ENCODE data around the gene IZUMO2.
A peak's percentile ranks its signal among the peaks of the same experiment; 100 is the strongest.
"Not testable (repeated sequence)": the region's sequence is repeated elsewhere in the genome, so short reads cannot be mapped to it uniquely, and the experiment has no call there.

IZUMO2 gene

DNA sequence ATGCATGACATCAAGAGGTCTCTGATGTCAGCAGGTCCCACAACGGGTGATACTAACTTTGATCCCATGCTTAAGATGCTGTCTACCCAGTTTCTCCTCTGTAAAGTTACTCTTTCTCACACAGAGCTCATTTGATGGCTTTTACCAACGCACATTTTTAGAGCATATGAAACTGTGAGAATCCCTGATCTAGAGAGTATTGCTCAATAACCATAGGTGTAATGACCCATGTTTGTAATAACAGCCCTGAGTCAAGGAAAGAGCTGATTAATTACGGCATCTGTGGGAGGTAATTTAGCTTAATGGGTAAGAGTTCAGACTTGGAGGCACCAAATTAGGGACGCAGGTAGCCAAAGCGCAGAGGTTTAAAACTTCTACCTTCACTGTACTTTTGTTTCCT, 18.0 kb upstream of the IZUMO2 start:
- DNase-seq: no peak

DNA sequence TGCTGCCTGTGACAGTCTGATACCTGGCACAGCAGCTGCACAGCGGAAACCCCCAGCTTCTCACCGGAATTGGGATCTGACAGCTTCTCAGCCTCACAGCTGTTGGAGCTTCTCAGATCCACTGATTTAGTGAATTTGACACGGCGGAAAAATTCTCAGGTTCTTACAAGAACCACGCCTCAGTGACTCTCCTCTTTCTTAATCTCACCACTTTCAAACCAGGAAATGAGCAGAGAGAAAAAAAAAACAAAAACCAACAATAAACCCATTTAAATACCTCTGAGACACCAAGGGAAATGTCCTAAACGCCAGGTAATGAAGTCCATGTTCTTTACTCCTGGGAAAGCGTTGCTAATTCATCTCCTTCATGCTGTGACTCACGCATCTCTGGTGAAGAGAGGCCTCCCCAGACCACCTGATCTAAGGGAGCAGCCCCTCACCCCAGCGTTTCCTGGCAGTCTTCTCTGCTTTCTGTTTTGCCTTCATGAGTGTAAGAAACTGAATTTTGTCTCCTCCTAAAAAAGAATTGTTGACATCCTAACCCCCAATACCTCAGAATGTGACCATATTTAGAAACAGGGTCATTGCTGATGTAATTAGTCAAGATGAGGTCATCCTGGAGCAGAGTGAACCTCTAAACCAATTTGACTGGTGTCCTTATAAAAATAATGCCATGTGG, 15.9 kb upstream of the IZUMO2 start:
- no peak for DNase-seq

DNA sequence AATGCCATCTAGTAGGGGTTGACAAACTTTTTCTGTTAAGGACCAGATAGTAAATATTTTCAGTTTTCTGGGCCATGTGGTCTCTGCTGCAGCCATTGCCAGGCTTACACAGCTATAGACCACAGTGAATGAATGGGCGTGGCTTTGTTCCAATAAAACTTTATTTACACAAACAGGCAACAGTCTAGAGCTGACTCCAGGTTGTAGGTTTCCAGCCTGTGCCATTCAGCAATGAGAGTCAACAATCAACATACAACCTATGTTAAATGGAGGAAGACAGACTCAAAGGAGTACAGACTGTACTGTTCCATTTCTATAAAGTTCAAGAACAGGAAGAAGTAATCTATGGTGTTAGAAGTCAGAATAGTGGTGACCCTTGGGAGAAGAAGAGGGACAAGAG, 15.2 kb upstream of the IZUMO2 start:
- DNase-seq: no peak

DNA sequence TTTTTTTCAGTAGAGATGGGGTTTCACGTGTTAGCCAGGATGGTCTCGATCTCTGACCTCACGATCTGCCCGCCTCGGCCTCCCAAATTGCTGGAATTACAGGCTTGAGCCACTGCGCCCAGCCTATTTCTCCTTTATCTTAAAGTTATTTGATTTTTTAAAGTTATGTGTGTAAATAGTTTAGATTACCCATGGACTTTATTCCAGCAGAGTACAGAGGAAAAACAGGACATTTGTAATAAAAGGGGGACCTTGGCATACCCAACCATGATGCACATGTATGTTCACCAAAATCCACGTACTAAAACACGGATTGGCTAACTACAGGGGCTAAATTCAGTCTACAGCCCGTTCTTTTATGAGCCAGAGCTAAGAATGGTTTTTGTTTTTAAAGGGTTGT, 13.7 kb upstream of the IZUMO2 start:
- DNase-seq: no peak

DNA sequence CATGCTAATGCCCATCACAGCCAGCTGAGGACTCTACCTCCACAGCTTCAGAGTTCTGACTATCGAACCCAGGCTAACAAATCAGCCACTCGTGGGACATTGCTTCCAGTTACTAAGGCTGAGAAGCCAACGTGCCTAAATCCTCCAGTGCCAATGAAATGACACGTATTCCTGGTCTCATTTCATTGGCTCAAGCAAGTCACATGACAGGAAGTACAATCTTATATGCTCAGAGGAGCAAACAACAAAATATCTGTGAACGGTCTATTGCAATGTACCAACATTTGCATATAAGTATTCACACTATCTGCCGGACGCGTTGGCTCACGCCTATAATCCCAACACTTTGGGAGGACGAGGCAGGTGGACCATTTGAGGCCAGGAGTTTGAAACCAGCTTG, 12.8 kb upstream of the IZUMO2 start:
- no peak for DNase-seq

DNA sequence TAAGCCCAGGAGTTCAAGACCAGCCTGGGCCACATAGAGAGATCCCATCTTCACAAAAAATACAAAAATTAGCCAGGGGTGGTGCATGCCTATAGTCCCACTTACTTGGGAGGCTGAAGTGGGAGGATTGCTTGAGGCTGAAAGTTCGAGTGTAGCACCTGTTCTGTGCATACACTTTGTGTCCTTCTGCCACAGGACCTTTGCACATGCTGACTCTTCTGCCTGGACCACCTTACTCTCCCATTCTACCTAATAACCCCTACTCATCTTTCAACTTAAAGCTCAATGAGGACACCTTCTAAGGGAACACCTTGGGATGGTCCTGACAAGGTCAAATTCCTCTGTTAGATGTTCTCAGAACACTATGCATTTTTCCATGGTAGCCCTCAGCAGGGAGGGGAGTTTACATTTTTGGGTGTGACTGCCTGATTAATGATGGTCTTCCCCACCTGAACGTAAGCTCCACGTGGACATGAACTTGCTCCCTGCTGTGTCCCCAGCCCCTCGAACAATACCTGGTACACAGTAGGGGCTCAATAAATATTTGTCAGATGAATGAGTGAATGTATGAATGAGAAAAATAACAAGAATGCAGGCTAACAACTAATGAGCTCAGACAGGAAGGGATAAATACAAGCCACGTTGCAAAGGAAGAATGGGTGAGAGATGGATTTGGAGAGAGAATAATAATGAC, 11.2 kb upstream of the IZUMO2 start:
- DNase-seq: no peak

DNA sequence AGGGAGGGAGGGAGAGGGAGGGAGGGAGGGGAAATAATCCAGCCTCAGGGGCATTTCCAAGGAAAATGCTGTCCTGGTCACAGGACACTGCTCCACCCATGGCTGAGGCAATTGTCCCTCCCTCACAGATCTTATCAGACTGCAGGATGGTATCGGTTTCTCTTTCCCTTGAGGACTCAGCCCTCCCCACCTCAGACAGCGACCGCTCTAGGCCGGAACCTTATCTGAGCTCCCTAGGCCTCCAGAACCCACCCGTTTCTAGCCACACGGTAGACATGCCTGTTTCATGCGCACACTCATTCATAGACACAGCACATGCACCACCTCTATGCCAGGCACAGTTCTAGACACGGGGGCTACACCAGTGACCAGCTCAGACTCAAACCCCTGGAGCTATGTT, 10.0 kb upstream of the IZUMO2 start:
- DNase-seq: no peak

DNA sequence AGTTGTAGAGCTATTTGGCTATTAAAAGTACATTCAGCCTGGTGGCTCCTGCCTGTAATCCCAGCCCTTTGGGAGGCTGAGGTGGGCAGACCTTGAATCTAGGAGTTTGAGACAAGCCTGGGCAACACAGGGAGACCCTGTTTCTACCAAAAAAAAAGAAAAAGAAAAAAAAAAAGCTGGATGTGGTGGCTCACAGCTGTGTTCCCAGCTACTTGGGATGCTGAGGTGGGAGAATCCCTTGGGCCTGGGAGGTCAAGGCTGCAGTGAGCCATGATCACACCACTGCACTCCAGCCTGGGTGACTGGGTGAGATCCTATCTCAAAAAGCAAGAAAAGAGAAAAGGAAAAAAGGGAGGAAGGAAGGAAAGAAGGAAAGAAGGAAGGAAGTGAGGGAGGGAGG, 9.6 kb upstream of the IZUMO2 start:
- DNase-seq: no peak

DNA sequence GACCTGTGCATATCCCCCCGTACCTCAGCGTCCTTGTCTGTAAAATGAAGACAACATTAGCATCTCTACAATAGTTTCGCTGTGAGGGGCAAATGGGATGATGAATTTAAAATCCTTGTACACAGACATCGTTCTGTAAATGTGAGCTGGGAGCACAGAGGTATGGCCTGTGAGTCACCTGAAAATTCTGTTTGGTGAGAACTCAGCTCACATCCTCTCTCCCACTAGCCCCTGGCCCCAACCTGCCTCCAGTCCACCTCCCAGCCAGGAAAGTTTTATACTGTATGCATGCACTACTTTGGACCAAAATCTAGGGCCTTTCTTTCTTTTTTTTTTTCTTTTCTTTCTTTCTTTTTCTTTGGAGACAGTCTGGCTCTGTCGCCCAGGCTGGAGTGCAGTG, 8.7 kb upstream of the IZUMO2 start:
- no peak for DNase-seq

DNA sequence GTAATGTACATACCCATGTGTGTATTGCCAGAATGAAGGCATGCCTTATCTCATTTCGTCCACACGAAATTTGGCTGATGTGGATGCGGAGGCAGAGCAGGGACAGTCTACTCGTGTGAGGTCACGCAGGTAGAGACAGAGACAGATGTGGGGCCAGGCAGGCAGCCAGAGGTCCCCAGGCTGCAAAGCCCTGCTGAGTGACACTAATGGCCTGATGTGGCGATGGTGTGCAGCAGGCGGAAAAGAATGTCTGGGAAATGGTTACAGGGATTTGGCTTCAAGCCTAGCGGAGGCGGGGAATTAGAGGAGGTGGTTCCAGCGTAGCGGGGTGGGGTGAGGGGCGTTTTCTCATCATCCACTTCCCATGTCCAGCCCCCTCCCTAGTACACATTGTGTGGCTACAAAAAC, 4.2 kb upstream of the IZUMO2 start:
- no peak for DNase-seq

DNA sequence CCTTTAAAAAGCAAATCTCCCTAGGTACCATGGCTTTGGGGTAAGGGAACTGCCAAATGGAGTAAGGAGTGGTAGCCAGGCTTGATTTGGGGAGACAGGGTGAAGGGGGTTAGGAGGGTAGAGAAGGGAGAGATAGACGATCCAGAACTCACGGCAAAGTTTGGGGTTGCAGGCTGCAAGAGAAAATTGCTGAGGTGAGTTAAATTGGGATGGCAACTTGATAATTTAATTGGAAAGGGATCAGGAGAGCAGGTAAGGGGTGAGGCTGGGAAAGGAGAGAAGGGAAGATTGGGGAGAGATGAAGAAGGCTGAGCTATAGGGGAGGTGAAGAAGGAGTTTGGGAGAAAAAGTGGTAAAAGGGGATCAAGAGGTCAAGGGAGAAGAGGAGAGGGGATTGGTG, 4.0 kb downstream of the IZUMO2 start:
- no peak for DNase-seq

DNA sequence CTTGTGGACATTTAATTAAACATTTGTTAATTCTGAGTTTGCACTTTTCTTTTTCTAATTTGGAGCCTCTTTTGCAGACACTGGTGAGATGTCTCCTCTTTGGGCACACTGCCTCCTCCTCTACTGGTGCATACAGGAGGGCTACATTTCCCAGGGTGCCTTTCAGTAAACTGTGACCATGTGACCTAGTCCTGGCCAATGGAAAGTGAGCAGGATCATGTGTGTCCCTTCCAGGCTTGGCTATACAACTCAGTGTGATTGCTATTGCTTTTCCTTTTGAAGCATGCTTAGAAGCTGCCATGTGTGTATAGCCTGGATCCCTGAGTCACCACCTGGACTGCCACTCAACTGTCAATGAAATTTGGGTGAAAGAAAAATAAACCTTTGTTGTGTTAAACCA, 4.5 kb downstream of the IZUMO2 start:
- DNase-seq: no peak

DNA sequence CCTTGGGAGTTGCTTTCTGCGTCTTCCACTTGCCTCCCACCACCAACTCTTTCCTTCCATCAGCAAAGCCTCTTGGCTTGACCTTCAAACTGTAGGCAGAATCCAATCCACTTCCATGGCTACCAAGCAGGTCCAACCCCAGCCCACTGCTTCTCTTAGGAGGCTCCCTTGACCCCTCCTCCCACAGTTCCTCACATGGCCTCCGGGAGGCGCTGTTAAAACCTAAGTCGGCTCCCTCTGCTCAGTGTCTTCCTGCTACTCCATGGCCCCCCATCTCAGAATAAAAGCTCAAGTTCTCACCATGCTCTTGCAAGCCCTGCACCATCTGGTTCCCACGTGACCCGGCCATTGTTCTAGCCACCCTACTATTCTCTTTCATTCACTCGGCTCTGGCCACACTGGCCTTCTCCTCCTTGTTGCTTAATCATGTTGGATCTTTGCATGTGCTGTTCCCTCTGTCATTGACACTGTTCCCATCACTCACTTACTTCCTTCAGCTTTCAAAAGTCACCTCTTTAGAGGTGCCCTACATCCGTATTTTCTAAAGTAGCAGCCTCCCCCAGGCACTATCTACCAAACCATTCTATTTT, 7.5 kb downstream of the IZUMO2 start:
- no peak for DNase-seq

DNA sequence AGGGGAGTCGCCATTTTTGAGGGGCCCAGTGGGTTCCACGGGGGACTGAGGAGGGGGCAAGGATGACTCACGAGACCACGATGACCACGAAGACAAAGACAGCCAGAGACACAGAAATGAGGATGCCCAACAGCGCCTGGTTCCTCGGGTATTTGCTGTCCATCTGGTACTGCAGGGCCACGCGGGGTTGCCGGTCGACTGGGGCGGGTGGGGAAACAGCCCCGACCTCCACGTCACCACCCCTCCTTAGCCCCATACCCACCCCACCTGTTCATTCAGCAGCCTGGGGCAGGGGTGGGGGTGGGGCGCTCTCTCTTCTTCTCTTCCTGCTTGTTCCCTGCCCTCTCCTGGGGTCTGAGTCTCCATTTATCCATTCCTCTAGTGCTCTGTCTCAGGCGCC, 8.6 kb downstream of the IZUMO2 start:
- DNase-seq: no peak

DNA sequence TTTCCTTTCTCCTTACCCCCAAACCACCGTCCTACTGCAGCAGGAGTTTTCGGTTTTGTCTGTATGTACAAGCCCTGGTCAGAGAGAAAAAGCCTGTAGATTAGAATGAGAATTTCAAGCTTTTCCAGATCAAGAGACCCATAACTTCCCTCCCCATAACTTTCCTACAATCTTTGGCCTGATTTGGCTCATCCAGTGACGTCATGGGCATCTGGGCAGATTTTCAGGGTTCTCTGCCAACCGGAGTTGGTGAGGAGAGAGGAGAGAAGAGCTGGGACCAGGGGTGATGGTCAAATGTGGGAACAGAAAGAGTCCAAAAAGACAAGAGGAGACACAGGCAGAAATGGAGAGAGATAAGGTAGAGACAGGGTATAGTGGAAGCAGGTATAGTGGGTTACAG, 10.5 kb downstream of the IZUMO2 start:
- DNase-seq: no peak

DNA sequence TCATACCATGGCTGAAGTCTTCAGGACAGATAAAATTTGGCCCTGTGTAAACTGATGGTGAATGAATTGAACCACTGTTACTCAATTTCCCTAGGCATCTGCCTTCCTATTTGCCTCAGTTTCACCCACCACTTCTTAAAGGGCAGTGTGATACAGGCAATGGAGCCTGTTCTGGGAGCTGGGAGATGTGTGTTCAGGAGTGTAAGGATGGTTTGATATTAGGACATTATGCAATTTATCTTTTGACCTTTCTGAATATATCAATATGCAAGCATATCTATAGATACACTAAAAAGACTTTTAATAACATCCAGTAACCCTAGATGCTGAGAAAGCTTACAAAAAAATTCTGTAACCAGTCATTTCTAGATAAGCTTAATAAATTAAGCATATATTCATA, 14.6 kb downstream of the IZUMO2 start:
- DNase-seq: no peak

DNA sequence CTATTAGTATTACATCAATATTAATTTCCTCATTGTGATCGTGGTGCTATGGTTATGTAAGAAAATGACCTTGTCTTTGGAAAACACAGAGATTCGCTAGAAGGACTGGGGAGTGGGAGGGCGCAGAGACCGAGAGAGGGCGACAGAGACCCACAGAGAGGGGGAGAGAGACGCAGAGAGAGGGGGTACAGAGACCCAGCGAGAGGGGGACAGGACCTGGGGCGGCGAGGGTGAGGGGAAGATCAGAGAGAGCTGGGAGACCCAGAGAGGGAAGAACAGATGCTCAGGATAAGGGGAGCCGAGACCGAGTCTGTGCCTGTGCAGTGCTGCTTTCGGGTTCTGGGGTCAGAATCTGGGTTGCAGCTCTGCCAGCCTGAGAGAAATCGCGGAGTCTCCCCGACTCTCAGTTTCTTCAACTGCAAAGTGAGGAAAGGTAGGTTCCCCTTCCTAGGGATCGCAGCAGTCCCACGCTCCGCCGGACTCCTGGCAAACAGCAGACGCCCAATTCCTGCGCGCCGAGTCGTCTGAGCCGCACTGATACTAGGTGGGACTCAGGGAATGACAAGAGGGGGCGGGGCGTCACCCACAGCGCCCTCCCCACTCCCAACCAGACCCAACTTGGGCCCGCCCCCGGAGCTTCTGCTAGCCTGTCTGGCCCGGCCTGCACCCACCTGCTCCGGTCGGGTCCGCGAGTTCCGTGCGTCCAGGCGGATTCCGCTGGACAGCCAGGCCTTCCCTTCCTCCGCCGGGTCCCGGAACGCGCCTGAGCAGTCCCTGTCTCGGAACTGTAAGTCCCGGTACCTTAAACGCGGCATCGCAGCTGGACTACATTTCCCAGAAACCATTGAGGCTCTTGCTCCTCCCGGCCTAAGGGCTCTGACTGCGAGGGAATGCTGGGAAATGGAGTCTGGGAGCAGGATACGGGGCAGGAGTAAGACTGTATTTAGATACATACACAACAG, 15.3 kb downstream of the IZUMO2 start:
- DNase-seq: peak; percentile 67

DNA sequence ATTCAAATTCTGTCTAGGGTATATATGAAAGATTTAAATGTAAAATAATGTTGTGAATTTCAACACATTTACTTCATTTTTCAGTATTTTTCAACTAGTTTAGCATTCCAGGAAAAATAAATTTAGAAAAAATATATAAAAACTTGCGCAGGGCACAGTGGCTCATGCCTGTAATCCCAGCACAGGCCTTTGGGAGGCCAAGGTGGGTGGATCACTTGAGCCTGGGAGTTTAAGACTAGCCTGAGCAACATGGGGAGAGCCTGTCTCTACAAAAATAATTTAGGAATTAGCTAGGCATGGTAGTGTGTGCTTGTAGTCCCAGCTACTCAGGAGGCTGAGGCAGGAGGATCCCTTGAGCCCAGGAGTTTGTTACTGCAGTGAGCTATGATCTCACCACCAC, 21.2 kb downstream of the IZUMO2 start:
- DNase-seq: not testable (repeated sequence)

DNA sequence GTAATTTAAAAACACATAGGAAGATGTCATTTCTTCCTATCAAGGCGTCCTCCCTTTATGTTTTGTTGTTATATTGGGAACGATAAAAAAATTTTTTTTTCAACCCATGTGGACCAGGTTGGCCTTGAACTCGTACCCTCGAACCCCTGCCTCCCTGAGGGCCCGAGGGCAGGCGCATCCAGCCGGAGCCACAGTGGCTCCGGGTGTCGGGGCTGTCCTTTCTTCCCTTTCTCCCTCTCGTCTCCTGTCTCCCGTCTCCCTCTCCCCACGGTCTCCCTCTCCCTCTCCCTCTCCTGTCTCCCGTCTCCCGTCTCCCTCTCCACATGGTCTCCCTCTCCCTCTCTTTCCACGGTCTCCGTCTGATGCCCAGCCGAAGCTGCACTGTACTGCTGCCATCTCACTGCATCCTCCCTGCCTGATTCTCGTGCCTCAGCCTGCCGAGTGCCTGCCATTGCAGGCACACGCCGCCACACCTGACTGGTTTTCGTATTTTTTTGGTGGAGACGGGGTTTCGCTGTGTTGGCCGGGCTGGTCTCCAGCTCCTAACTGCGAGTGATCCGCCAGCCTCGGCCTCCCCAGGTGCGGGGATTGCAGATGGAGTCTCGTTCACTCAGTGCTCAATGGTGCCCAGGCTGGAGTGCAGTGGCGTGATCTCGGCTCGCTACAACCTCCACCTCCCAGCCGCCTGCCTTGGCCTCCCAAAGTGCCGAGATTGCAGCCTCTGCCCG, 22.8 kb downstream of the IZUMO2 start:
- DNase-seq: not testable (repeated sequence)

DNA sequence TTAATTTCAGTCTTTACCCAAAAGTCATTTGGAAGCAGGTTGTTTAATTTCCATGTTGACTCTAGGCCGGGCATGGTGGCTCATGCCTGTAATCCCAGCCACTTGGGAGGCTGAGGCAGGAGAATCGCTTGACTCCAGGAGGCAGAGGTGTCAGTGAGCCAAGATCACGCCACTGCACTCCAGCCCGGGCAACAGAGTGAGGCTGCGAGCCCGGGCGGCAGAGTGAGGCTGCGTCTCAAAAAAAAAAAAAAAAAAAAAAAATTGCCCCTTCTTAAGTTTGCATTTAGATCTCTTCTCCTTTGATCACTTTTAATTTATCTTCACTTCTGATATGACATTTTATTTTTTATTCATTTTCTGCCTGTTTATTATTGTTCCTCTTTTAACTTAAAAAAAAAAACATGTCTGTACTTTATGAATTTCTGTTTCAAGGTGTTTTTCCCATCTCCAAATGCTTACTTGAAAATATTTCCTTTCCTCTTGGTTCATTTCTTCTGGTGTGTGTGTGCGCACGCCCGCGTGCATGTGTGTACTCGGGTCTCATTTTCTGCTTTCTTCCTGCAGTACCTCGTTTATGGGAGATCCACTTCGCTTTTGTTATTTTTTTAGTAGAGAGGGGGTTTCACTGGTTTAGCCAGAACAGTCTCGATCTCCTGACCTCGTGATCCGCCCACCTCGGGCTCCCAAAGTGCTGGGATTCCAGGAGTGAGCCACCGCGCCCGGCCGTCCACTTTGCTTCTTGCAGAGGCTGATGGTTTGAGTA, 26.3 kb downstream of the IZUMO2 start:
- not testable (repeated sequence) for DNase-seq

DNA sequence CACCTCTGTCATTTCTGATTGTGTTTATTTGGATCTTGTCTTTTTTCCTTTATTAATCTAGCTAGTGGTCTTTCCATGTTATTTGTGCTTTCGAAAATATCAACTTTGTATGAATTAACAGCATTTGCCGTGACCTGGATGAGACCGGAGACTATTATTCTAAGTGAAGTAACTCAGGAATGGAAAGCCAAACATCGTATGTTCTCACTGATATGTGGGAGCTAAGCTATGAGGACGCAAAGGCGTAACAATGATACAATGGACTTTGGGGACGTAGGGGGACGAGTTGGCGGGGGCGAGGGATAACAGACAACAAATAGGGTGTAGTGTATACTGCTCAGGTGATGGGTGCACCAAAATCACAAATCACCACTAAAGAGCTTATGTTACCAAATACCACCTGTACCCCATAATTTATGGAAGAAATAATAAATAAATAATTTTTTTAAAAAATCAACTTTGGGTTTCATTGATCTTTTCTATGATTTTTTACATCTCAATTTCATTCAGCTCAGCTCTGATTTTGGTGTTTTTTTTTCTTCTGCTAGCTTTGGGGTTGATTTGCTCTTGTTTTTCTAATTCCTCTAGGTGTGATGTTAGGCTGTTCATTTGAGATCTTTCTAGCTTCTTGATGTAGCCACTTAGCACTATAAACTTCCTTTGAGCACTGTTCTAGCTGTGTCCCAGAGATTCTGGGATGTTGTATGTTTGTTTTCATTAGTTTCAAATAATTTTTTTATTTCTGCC, 27.1 kb downstream of the IZUMO2 start:
- DNase-seq: not testable (repeated sequence)

Measured in central memory CD4-positive, alpha-beta T cell (primary cell).